Effector memory CD8-positive, alpha-beta T cell (primary cell): Measurements from ENCODE around the gene STAP1.
A peak's percentile ranks its signal among the peaks of the same experiment; 100 is the strongest.
"Not testable (repeated sequence)": the region's sequence is repeated elsewhere in the genome, so short reads cannot be mapped to it uniquely, and the experiment has no call there.

Experiments
- ATAC-seq: fragments of 150-1000 bp; cut with Tn5 transposase; replicated peaks from 2 replicates; pipeline ENCODE4 v1.10.0; 2021; ENCODE audit warnings: mild to moderate bottlenecking, moderate library complexity
- DNase-seq, 3 experiments: peaks; one replicate each; pipeline ENCODE4 v3.0.0; 2021
- H3K27ac Mint-ChIP-seq, 2 donors: one replicate each; pipeline ENCODE4 v1.8.0; 2022; ENCODE audit warnings: mild to moderate bottlenecking in 2 of 2, mixed read lengths in 2 of 2, moderate library complexity in 2 of 2
- H3K27me3 Mint-ChIP-seq, 2 donors: one replicate each; pipeline ENCODE4 v1.8.0; 2022; ENCODE audit warnings: mixed read lengths in 2 of 2
- H3K36me3 Mint-ChIP-seq: one replicate; pipeline ENCODE4 v1.8.0; 2022; ENCODE audit warnings: mild to moderate bottlenecking, moderate library complexity, mixed read lengths; ENCODE audit not compliant: insufficient read depth
- H3K4me1 Mint-ChIP-seq, 2 donors: one replicate each; pipeline ENCODE4 v1.8.0; 2022; ENCODE audit warnings: low read depth in 2 of 2, mixed read lengths in 2 of 2
- H3K4me3 Mint-ChIP-seq, 2 donors: one replicate each; pipeline ENCODE4 v1.8.0; 2022; ENCODE audit warnings: mild to moderate bottlenecking in 2 of 2, mixed read lengths in 2 of 2, moderate library complexity in 2 of 2
- H3K9me3 Mint-ChIP-seq, 2 donors: one replicate each; pipeline ENCODE4 v1.8.0; 2022; ENCODE audit warnings: mixed read lengths in 2 of 2

Gene STAP1

GRCh38 chr4:67545199-67546003 lies 13.1 kb upstream of the STAP1 start, which contains the start of gene CENPC:
Gene CENPC, minus strand, starts transcription at chr4:67545503. Its CDS starts 148 bp downstream, at chr4:67545355.
- Mint-ChIP-seq H3K27ac (peak within 1 kb of the TSS; percentile 100), H3K4me1 (peaks cover 19 to 39% of the 10 kb centered on the region in 2 donors), H3K36me3 (peaks cover 26% of the 10 kb centered on the region), H3K4me3 (peak within 1 kb of the TSS; percentile 92 to 96), H3K27me3 (no peaks in the 10 kb centered on the region), H3K9me3 (no peaks in the 10 kb centered on the region)
- peak; percentile 90 for ATAC-seq
- DNase-seq: peak; percentile 86 to 90 (median 88)

- no peak for DNase-seq
- Mint-ChIP-seq H3K36me3 (peaks cover 21% of the 10 kb centered on the region), H3K9me3 (no peaks in the 10 kb centered on the region), H3K27me3 (no peaks in the 10 kb centered on the region), H3K27ac (peak overlapping the region; percentile 100), H3K4me3 (peak overlapping the region; percentile 92 to 96), H3K4me1 (peaks cover 19 to 36% of the 10 kb centered on the region in 2 donors)
- ATAC-seq: no peak
Measured at GRCh38 chr4:67546004-67546356, 12.5 kb upstream of the STAP1 start.

- H3K27ac Mint-ChIP-seq: no peak overlapping the region
- peaks cover 13 to 29% of the 10 kb centered on the region in 2 donors for H3K4me1 Mint-ChIP-seq
- ATAC-seq (no peak), DNase-seq (no peak)
- H3K36me3 Mint-ChIP-seq: peaks cover 21% of the 10 kb centered on the region
- no peaks in the 10 kb centered on the region for H3K27me3 Mint-ChIP-seq
- no peak overlapping the region for H3K4me3 Mint-ChIP-seq
- H3K9me3 Mint-ChIP-seq: no peaks in the 10 kb centered on the region
Measured at GRCh38 chr4:67546971-67547370, 11.6 kb upstream of the STAP1 start.

- Mint-ChIP-seq H3K27ac (no peak overlapping the region), H3K4me1 (peaks cover 2 to 11% of the 10 kb centered on the region in 2 donors), H3K36me3 (peaks cover 15% of the 10 kb centered on the region), H3K27me3 (no peaks in the 10 kb centered on the region), H3K4me3 (no peak overlapping the region), H3K9me3 (no peaks in the 10 kb centered on the region)
- no peak for DNase-seq
- ATAC-seq: no peak
Measured at GRCh38 chr4:67549123-67549522, 9.4 kb upstream of the STAP1 start.

- Mint-ChIP-seq H3K27ac (no peak overlapping the region), H3K4me1 (peaks cover 0 to 1% of the 10 kb centered on the region in 2 donors), H3K36me3 (peaks cover 5% of the 10 kb centered on the region), H3K4me3 (no peak overlapping the region), H3K9me3 (no peaks in the 10 kb centered on the region), H3K27me3 (no peaks in the 10 kb centered on the region)
- DNase-seq (no peak), ATAC-seq (no peak)
Measured at GRCh38 chr4:67550451-67550850, 8.1 kb upstream of the STAP1 start.

- Mint-ChIP-seq H3K27me3 (no peaks in the 10 kb centered on the region), H3K36me3 (peaks cover 1% of the 10 kb centered on the region), H3K9me3 (no peaks in the 10 kb centered on the region), H3K27ac (no peak overlapping the region), H3K4me3 (no peak overlapping the region), H3K4me1 (no peaks in the 10 kb centered on the region)
- no peak for ATAC-seq
- no peak for DNase-seq
Measured at GRCh38 chr4:67550857-67551256, 7.7 kb upstream of the STAP1 start.

- not testable (repeated sequence) for H3K27ac Mint-ChIP-seq, H3K9me3 Mint-ChIP-seq, H3K36me3 Mint-ChIP-seq, H3K4me1 Mint-ChIP-seq, ATAC-seq, DNase-seq, H3K4me3 Mint-ChIP-seq, H3K27me3 Mint-ChIP-seq
Measured at GRCh38 chr4:67552146-67552792, 6.3 kb upstream of the STAP1 start.

DNA sequence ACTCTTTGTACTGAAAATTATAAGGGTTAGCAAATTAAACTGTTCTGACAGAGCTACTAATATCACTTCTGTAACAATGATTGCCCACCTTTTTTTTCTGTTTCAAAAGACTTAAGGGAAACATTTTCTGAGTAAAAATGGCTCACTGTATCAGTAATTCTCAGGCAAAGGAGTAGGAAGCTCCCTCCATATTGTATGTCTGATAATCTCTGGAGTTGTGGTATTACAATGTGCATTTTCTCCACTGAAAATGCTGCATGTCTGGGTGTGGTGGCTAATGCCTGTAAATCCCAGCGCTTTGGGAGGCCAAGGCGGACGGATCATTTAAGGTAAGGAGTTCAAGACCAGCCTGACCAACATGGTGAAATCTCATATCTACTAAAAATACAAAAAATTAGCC lies 4.4 kb upstream of the STAP1 start:
- no peak for DNase-seq
- Mint-ChIP-seq H3K9me3 (no peaks in the 10 kb centered on the region), H3K4me1 (peaks cover 6 to 7% of the 10 kb centered on the region in 2 donors), H3K27me3 (peaks cover 0 to 11% of the 10 kb centered on the region in 2 donors), H3K4me3 (no peak overlapping the region), H3K36me3 (peaks cover 4% of the 10 kb centered on the region), H3K27ac (no peak overlapping the region)
- no peak for ATAC-seq

DNA sequence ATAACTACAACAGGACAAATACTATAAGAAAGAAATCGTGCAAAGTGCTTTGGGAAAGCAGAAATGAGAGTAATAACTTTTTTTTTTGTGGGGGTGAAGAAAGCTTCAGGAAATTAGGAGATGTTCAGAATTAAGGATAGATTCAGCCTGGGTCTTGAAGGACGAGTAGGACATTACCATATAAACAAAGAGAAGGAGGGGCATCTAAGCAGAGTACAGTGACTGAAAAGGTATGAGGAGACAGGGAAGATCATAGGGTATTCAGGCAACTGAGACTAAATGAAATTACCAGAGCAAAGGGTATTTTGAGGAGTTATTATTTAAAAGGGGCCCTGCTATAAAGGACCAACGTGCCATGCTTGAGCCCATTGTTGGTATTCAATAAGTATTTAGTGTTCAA lies 3.1 kb upstream of the STAP1 start:
- peaks cover 6 to 7% of the 10 kb centered on the region in 2 donors for H3K4me1 Mint-ChIP-seq
- H3K9me3 Mint-ChIP-seq: no peaks in the 10 kb centered on the region
- no peak for ATAC-seq
- no peak for DNase-seq
- H3K36me3 Mint-ChIP-seq: peaks cover 4% of the 10 kb centered on the region
- no peak overlapping the region for H3K27ac Mint-ChIP-seq
- no peak overlapping the region for H3K4me3 Mint-ChIP-seq
- H3K27me3 Mint-ChIP-seq: peaks cover 0 to 12% of the 10 kb centered on the region in 2 donors

GRCh38 chr4:67556436-67556835 lies 2.1 kb upstream of the STAP1 start:
- no peak for DNase-seq
- Mint-ChIP-seq H3K4me1 (peaks cover 6 to 7% of the 10 kb centered on the region in 2 donors), H3K27ac (no peak overlapping the region), H3K4me3 (no peak overlapping the region), H3K36me3 (peaks cover 4% of the 10 kb centered on the region), H3K27me3 (peaks cover 8 to 22% of the 10 kb centered on the region in 2 donors), H3K9me3 (no peaks in the 10 kb centered on the region)
- ATAC-seq: no peak

- ATAC-seq: no peak
- no peak for DNase-seq
- Mint-ChIP-seq H3K4me1 (no peaks in the 10 kb centered on the region), H3K36me3 (no peaks in the 10 kb centered on the region), H3K27ac (no peak overlapping the region), H3K4me3 (no peak overlapping the region), H3K9me3 (no peaks in the 10 kb centered on the region), H3K27me3 (peaks cover 11 to 17% of the 10 kb centered on the region in 2 donors)
Measured at GRCh38 chr4:67565284-67565683, 6.8 kb downstream of the STAP1 start.

DNA sequence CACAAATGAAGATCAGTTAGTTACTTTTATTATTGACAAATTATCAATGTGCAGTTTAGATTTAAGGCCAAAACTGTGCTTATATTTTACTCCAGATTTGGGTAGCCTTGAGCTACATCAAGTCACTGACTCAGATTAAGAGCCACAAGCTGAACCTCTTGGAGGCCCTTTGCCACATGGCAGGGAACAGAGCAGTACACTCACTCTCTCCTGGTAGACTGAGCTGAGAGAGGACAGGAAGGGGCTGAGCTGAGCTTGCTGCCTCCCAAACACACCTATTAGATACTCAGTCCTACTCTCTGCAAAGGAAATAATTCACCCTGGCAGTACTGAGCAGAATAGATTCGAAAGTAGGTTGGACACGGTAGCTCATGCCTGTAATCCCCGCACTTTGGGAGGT lies 7.8 kb downstream of the STAP1 start:
- ATAC-seq (no peak), DNase-seq (no peak)
- H3K36me3 Mint-ChIP-seq: no peaks in the 10 kb centered on the region
- H3K27ac Mint-ChIP-seq: no peak overlapping the region
- no peaks in the 10 kb centered on the region for H3K9me3 Mint-ChIP-seq
- H3K4me1 Mint-ChIP-seq: no peaks in the 10 kb centered on the region
- H3K4me3 Mint-ChIP-seq: no peak overlapping the region
- peaks cover 4 to 7% of the 10 kb centered on the region in 2 donors for H3K27me3 Mint-ChIP-seq

DNA sequence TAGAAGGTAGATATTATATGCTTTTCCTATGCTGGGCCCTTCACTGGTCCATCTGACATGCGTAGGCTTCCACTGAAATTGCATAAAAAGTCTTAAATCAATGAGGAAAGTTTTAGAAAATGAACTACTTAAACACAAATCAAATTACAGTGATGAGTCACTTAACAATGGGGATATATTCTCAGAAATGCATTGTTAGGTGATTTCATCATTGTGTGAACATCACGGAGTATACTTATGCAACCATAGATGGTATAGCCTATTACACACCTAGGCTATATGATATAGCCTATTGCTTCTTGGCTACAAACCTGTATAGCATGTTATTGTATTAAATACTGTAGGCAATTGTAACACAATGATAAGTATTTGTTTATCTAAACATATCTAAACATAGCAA lies 10.3 kb downstream of the STAP1 start:
- DNase-seq: no peak
- H3K27me3 Mint-ChIP-seq: no peaks in the 10 kb centered on the region
- H3K4me1 Mint-ChIP-seq: no peaks in the 10 kb centered on the region
- no peaks in the 10 kb centered on the region for H3K9me3 Mint-ChIP-seq
- H3K36me3 Mint-ChIP-seq: no peaks in the 10 kb centered on the region
- H3K4me3 Mint-ChIP-seq: no peak overlapping the region
- H3K27ac Mint-ChIP-seq: no peak overlapping the region
- no peak for ATAC-seq

DNA sequence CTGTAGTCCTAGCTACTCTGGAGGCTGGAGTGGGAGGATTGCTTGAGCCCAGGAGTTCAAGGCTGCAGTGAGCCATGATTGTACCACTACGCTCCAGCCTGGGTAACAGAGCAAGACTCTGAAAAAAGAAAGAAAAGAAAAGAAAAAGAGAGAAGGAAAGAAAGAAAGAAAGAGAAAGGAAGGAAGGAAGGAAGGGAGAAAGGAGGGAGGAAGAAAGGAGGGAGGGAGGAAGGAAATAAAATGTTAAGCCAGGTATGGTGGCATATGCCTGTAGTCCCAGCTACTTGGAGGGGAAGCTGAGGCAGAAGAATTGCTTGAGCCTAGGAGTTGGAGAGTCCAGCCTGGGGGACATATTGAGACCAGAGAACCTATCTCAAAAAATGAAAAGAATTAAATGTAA lies 12.0 kb downstream of the STAP1 start:
- H3K9me3 Mint-ChIP-seq: no peaks in the 10 kb centered on the region
- H3K4me1 Mint-ChIP-seq: no peaks in the 10 kb centered on the region
- DNase-seq (no peak), ATAC-seq (no peak)
- H3K36me3 Mint-ChIP-seq: no peaks in the 10 kb centered on the region
- H3K4me3 Mint-ChIP-seq: no peak overlapping the region
- H3K27ac Mint-ChIP-seq: no peak overlapping the region
- no peaks in the 10 kb centered on the region for H3K27me3 Mint-ChIP-seq
